Pancreas (tissue), 10 donors: ENCODE data around the gene RDH8. TPM values are rescaled to one million over a fixed set of nuclear protein-coding genes. Genes with fewer than 3 reads are reported as not detected.

ENCODE experiments used
- ATAC-seq, 4 donors: fragments of 200-7000 bp; cut with Tn5 transposase; one replicate each; pipeline versions ENCODE4 v1.8.0 to v1.9.1; 2020; ENCODE audit warnings: mild to moderate bottlenecking in 4 of 4, moderate library complexity in 4 of 4
- DNase-seq, 6 donors: peaks; one replicate each; pipeline ENCODE4 v3.0.0-alpha.2; 2020
- FAIRE-seq: peaks from 2 replicates; lab custom pipeline; 2012; peaks lifted over from hg19 to GRCh38; lab: Jason Lieb, UNC
- H3K27ac ChIP-seq, 4 donors: fragments of 200-600 bp; sonication (generic); 1 replicate in 3 of 4; 2 replicates in 1 of 4; pipeline versions ENCODE4 v1.5.0 to v1.8.0; 2020
- H3K27me3 ChIP-seq, 4 donors: fragments of 200-600 bp; one replicate each; pipeline ENCODE4 v1.8.0; 2021
- H3K36me3 ChIP-seq, 3 donors: fragments of 200-600 bp; sonication (generic) in 1 of 3; one replicate each; pipeline versions ENCODE4 v1.5.0 to v1.8.0; 2020 to 2021
- H3K4me1 ChIP-seq, 3 donors: fragments of 200-600 bp; one replicate each; pipeline ENCODE4 v1.8.0; 2021
- H3K4me3 ChIP-seq, 4 donors: fragments of 200-600 bp; sonication (generic) in 2 of 4; one replicate each; pipeline versions ENCODE4 v1.5.0 to v1.8.0; 2020 to 2021
- H3K9me3 ChIP-seq, 4 donors: fragments of 200-600 bp; one replicate each; pipeline ENCODE4 v1.8.0; 2021
- WGBS, 2 donors: extraction: QIAGEN DNeasy Blood & Tissue Kit; methylation state at CpG; one replicate each; pipeline ENCODE4 v1.1.7; 2013; 5-methylcytosine and 5-hydroxymethylcytosine counted together
- intact Hi-C, 3 donors: fragments of 100-400 bp; cut with DNase I; formaldehyde crosslinking; loops; one replicate each; pipeline versions ENCODE4 v1.11.1 to v1.14.2; 2022
- microRNA-seq, 2 donors: library from miRNA; unstranded; fragments of <30 nt; microRNA quantifications; one replicate each; pipeline versions ENCODE4 to v1.1.0, GENCODE V29; 2019 to 2020
- polyA plus RNA-seq, 2 donors: library from polyadenylated mRNA; stranded (reverse); fragments of 200-250 nt; gene quantifications; one replicate each; pipeline ENCODE4 v1.2.3, GENCODE V29; 2013
- total RNA-seq, 6 donors: library from RNA; stranded (reverse); fragmentation: NEBNext Ultra II Directional in 4 of 6; extraction: Animal tissue kit (Norgen Biotek cat#: 25700) in 4 of 6; gene quantifications; one replicate each; pipeline versions ENCODE4 v1.2.1 to v1.2.4, GENCODE V29; 2021 to 2023
- TF ChIP-seq, protein P1 (sequence below), 4 donors: fragments of 200-600 bp; sonication (generic) in 3 of 4; IDR thresholded peaks; one replicate each; pipeline versions ENCODE4 v1.5.0 to v1.8.0; 2021; ENCODE audit warnings: antibody characterized with exemption in 4 of 4
- donor health status: healthy with polysubstance abuse.
- donor health status: DM: no; HTN: no; CAD: no; lungs with moderate emphysema.
- donor health status: DM: no; HTN: no; CAD: no.
- donor health status: control.
- donor health status: control.
- donor health status: Bipolar disorder and iron deficiency.
- donor health status: DM: yes; HTN: yes; CAD: no.
- donor health status: DM: no; HTN: no; CAD: no.
- donor health status: DM: no; HTN: no; CAD: no.
- donor health status: DM: yes; HTN: yes; CAD: no.

RDH8 gene
- total and polyA plus RNA-seq, 8 donors, result not detected

DNA sequence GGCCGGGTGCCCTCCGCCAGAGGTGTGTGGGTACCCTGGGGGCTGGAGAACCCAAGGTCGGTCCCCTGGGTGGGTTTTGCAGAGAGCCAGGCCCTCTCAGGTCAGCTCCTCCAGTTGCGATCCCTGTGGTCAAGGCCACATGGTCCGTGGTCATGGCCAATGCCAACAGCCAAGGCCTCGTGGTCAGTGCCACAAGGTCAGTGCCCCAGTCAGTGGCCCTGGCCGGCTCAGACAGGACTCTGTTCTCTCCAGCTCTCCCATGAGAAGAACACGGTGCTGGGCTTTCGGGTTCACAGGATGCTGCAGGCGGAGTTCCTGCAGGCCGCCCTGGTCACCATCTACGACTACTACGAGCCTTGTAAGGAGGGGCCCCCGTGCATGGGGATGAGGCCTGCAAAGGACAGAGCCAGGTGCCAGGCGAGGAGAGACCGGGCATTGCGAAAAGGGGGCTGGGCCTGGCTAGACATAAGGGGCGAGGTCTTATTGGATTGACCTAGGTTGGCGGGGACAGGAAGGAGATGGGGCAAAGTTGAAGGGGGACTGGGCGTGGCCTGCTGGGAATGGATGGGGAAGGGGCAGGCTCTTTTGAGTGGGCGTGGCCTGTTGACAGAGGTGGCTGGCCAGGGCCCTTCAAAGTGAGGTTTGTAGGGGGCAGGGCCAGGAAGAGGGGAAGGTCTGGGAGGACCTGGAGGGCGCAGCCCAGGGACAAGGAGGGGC, 57.6 kb downstream of the RDH8 start:
- Histone ChIP-seq H3K9me3 (no peaks in the 10 kb centered on the region), H3K36me3 (no peaks in the 10 kb centered on the region), H3K27me3 (no peaks in the 10 kb centered on the region), H3K4me1 (no peaks in the 10 kb centered on the region), H3K4me3 (no peak overlapping the region), H3K27ac (no peak overlapping the region)
- 67 to 73% methylated on average over 22 of the region's 22 CpGs for WGBS, 2 donors
- FAIRE-seq (no peak), DNase-seq (no peak), ATAC-seq (no peak)
- intact Hi-C loops, result no loop called here
- TF ChIP-seq, protein P1, sequence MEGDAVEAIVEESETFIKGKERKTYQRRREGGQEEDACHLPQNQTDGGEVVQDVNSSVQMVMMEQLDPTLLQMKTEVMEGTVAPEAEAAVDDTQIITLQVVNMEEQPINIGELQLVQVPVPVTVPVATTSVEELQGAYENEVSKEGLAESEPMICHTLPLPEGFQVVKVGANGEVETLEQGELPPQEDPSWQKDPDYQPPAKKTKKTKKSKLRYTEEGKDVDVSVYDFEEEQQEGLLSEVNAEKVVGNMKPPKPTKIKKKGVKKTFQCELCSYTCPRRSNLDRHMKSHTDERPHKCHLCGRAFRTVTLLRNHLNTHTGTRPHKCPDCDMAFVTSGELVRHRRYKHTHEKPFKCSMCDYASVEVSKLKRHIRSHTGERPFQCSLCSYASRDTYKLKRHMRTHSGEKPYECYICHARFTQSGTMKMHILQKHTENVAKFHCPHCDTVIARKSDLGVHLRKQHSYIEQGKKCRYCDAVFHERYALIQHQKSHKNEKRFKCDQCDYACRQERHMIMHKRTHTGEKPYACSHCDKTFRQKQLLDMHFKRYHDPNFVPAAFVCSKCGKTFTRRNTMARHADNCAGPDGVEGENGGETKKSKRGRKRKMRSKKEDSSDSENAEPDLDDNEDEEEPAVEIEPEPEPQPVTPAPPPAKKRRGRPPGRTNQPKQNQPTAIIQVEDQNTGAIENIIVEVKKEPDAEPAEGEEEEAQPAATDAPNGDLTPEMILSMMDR (IDR thresholded peaks at IDR 0.05), result no peak

Small RNAs within 50 kb of the gene (microRNA-seq; reads per million reads assigned to microRNA genes)
- 0 reads per million in 2 donors for gene MIR5589

Other genes with a start within 250 kb of the RDH8 start
- 10 to 100 TPM in 1 of 6 donors, 1 to 10 TPM in 5; 2.3 to 10.2 (median 4.0) TPM for gene ZNF846, start 244.7 kb upstream of the RDH8 start, total RNA-seq
- 1 to 10 TPM; 5.1 to 6.1 TPM for gene ZNF846, start 244.7 kb upstream of the RDH8 start, polyA plus RNA-seq
- gene FBXL12, start 194.4 kb upstream of the RDH8 start, total RNA-seq, result 10 to 100 TPM in 1 of 6 donors, 1 to 10 TPM in 5; 6.5 to 12.5 (median 7.0) TPM
- 10 to 100 TPM; 16.6 to 20.5 TPM for gene FBXL12, start 194.4 kb upstream of the RDH8 start, polyA plus RNA-seq
- 100 to 1,000 TPM in 2 of 6 donors, 10 to 100 TPM in 4; 57.5 to 117 (median 87.5) TPM for gene UBL5, start 185.6 kb upstream of the RDH8 start, total RNA-seq
- 100 to 1,000 TPM; 361 to 440 TPM for gene UBL5, start 185.6 kb upstream of the RDH8 start, polyA plus RNA-seq
- gene PIN1, start 178.2 kb upstream of the RDH8 start, total RNA-seq, result 10 to 100 TPM; 15.1 to 28.4 (median 22.0) TPM
- gene PIN1, start 178.2 kb upstream of the RDH8 start, polyA plus RNA-seq, result 10 to 100 TPM; 42.4 to 92.8 TPM
- 10 to 100 TPM in 2 of 6 donors, 1 to 10 TPM in 4; 2.4 to 10.6 (median 6.6) TPM for gene OLFM2, start 77.0 kb upstream of the RDH8 start, total RNA-seq
- 10 to 100 TPM; 12.4 to 27.4 TPM for gene OLFM2, start 77.0 kb upstream of the RDH8 start, polyA plus RNA-seq
- gene COL5A3, start 3.0 kb upstream of the RDH8 start, total RNA-seq, result 1 to 10 TPM; 1.0 to 4.0 (median 2.0) TPM
- 1 to 10 TPM; 6.4 to 8.7 TPM for gene COL5A3, start 3.0 kb upstream of the RDH8 start, polyA plus RNA-seq
- 10 to 100 TPM in 5 of 6 donors, 1 to 10 TPM in 1; 7.9 to 19.9 (median 14.5) TPM for gene SHFL, start 72.8 kb downstream of the RDH8 start, total RNA-seq
- gene SHFL, start 72.8 kb downstream of the RDH8 start, polyA plus RNA-seq, result 10 to 100 TPM; 39.6 to 41.0 TPM
- 1 to 10 TPM in 1 of 6 donors, under 1 TPM in 5; 0.12 to 1.1 (median 0.74) TPM for gene ANGPTL6, start 89.2 kb downstream of the RDH8 start, total RNA-seq
- gene ANGPTL6, start 89.2 kb downstream of the RDH8 start, polyA plus RNA-seq, result 1 to 10 TPM; 1.2 to 1.7 TPM
- gene PPAN, start 92.9 kb downstream of the RDH8 start, total RNA-seq, result 10 to 100 TPM in 5 of 6 donors, 1 to 10 TPM in 1; 9.3 to 32.0 (median 15.8) TPM
- 10 to 100 TPM; 55.9 to 67.9 TPM for gene PPAN, start 92.9 kb downstream of the RDH8 start, polyA plus RNA-seq
- 1 to 10 TPM; 2.5 to 8.5 (median 5.8) TPM for gene P2RY11, start 98.2 kb downstream of the RDH8 start, total RNA-seq
- gene P2RY11, start 98.2 kb downstream of the RDH8 start, polyA plus RNA-seq, result 10 to 100 TPM; 17.4 TPM
- 100 to 1,000 TPM; 146 to 215 (median 181) TPM for gene EIF3G, start 106.4 kb downstream of the RDH8 start, total RNA-seq
- gene EIF3G, start 106.4 kb downstream of the RDH8 start, polyA plus RNA-seq, result 100 to 1,000 TPM; 169 to 228 TPM
- 10 to 100 TPM; 11.4 to 27.5 (median 15.4) TPM for gene DNMT1, start 181.5 kb downstream of the RDH8 start, total RNA-seq
- gene DNMT1, start 181.5 kb downstream of the RDH8 start, polyA plus RNA-seq, result 10 to 100 TPM; 26.4 to 28.7 TPM
- 1 to 10 TPM; 1.9 to 4.8 (median 3.0) TPM for gene S1PR2, start 217.8 kb downstream of the RDH8 start, total RNA-seq
- gene S1PR2, start 217.8 kb downstream of the RDH8 start, polyA plus RNA-seq, result 1 to 10 TPM; 1.6 to 2.0 TPM
- gene MRPL4, start 238.7 kb downstream of the RDH8 start, total RNA-seq, result 10 to 100 TPM in 4 of 6 donors, 1 to 10 TPM in 2; 9.9 to 17.6 (median 14.9) TPM
- 10 to 100 TPM; 23.5 to 34.4 TPM for gene MRPL4, start 238.7 kb downstream of the RDH8 start, polyA plus RNA-seq